GM23338 (cell line): ENCODE data around the gene PDE4D. TPM values are rescaled to one million over a fixed set of nuclear protein-coding genes. Genes with fewer than 3 reads are reported as not detected.

Experiments used
- ATAC-seq: fragments of 200-7000 bp; cut with Tn5 transposase; 3 replicates; pipeline ENCODE4 v1.9.1; 2020
- DNase-seq: peaks from one replicate; pipeline ENCODE4 v3.0.0-alpha.2; 2015; ENCODE audit warnings: low spot score
- H2AFZ ChIP-seq: fragments of 200-600 bp; sonication (generic); 2 replicates; pipeline ENCODE4 v1.8.0; 2016; ENCODE audit warnings: antibody characterized with exemption, mild to moderate bottlenecking, moderate library complexity
- H3F3A ChIP-seq: fragments of 200-600 bp; sonication (generic); replicated peaks from 2 replicates; pipeline ENCODE4 v1.8.0; 2017; ENCODE audit warnings: antibody characterized with exemption, mixed run types, low read depth
- H3K27ac ChIP-seq: fragments of 200-600 bp; sonication (generic); 2 replicates; pipeline ENCODE4 v1.6.1; 2016; ENCODE audit warnings: low read depth
- H3K27me3 ChIP-seq: fragments of 200-600 bp; sonication (generic); 2 replicates; pipeline ENCODE4 v1.8.0; 2016; ENCODE audit warnings: mild to moderate bottlenecking, mixed run types, moderate library complexity; ENCODE audit not compliant: insufficient read depth
- H3K36me3 ChIP-seq: fragments of 200-600 bp; sonication (generic); 2 replicates; pipeline ENCODE4 v1.8.0; 2016; ENCODE audit warnings: mild to moderate bottlenecking; ENCODE audit not compliant: insufficient read depth
- H3K4me1 ChIP-seq: fragments of 200-600 bp; sonication (generic); 2 replicates; pipeline ENCODE4 v1.8.0; 2016; ENCODE audit warnings: mild to moderate bottlenecking, moderate library complexity; ENCODE audit not compliant: insufficient read depth
- H3K4me2 ChIP-seq: fragments of 200-600 bp; sonication (generic); 2 replicates; pipeline ENCODE4 v1.7.1; 2017; ENCODE audit warnings: mixed run types
- H3K4me3 ChIP-seq: fragments of 200-600 bp; sonication (generic); 2 replicates; pipeline ENCODE4 v1.6.1; 2016; ENCODE audit warnings: mixed run types
- H3K79me2 ChIP-seq: fragments of 200-600 bp; sonication (generic); replicated peaks from 2 replicates; pipeline ENCODE4 v1.8.0; 2017; ENCODE audit warnings: mild to moderate bottlenecking; ENCODE audit not compliant: insufficient read depth
- H3K9me2 ChIP-seq: fragments of 200-600 bp; sonication (generic); 2 replicates; pipeline ENCODE4 v1.8.0; 2017; ENCODE audit not compliant: insufficient read depth
- H4K20me1 ChIP-seq: fragments of 200-600 bp; sonication (generic); replicated peaks from 2 replicates; pipeline ENCODE4 v1.8.0; 2017; ENCODE audit warnings: mild to moderate bottlenecking; ENCODE audit not compliant: insufficient read depth
- H3K27ac Mint-ChIP-seq: 2 replicates; pipeline ENCODE4 v1.8.0; 2020; ENCODE audit warnings: inconsistent platforms, mild to moderate bottlenecking, moderate library complexity, mixed read lengths
- H3K27me3 Mint-ChIP-seq: 3 replicates; pipeline ENCODE4 v1.8.0; 2022; ENCODE audit warnings: low read depth, mild to moderate bottlenecking, moderate library complexity, mixed read lengths, inconsistent platforms; ENCODE audit not compliant: insufficient read depth, poor library complexity
- H3K36me3 Mint-ChIP-seq: 3 replicates; pipeline ENCODE4 v1.8.0; 2021; ENCODE audit warnings: low read depth, mild to moderate bottlenecking, inconsistent platforms, moderate library complexity, mixed read lengths
- H3K4me1 Mint-ChIP-seq: 3 replicates; pipeline ENCODE4 v1.8.0; 2020; ENCODE audit warnings: mild to moderate bottlenecking, inconsistent platforms, mixed read lengths
- H3K4me3 Mint-ChIP-seq: 3 replicates; pipeline ENCODE4 v1.8.0; 2021; ENCODE audit warnings: moderate library complexity, mild to moderate bottlenecking, inconsistent platforms, mixed read lengths
- H3K9me3 Mint-ChIP-seq: 3 replicates; pipeline ENCODE4 v1.8.0; 2020; ENCODE audit warnings: moderate library complexity, mild to moderate bottlenecking, inconsistent platforms, mixed read lengths
- EZH2 ChIP-seq: fragments of 200-600 bp; sonication (generic); IDR thresholded peaks from one replicate; pipeline ENCODE4 v1.8.0; 2017; ENCODE audit warnings: antibody characterized with exemption, mild to moderate bottlenecking, low read depth; ENCODE audit not compliant: unreplicated experiment
- JUNB ChIP-seq: IDR thresholded peaks from one replicate; pipeline ENCODE4 v1.6.1; 2016; ENCODE audit warnings: antibody characterized with exemption; ENCODE audit not compliant: unreplicated experiment
- NANOG ChIP-seq: IDR thresholded peaks from 2 replicates; pipeline ENCODE4 v1.6.1; 2016; ENCODE audit warnings: antibody characterized with exemption, borderline replicate concordance
- POLR2AphosphoS5 ChIP-seq: IDR thresholded peaks from 2 replicates; pipeline ENCODE4 v1.6.1; 2016; ENCODE audit warnings: antibody characterized with exemption, low read depth
- ZNF114 ChIP-seq: fragments of 250-450 bp; sonication (Bioruptor Pico); IDR thresholded peaks from 2 replicates; pipeline ENCODE4 v1.5.0; 2020; ENCODE audit warnings: mild to moderate bottlenecking, moderate library complexity
- ZNF331 ChIP-seq: fragments of 250-450 bp; sonication (Bioruptor Pico); IDR thresholded peaks from 2 replicates; pipeline ENCODE4 v1.5.0; 2020; ENCODE audit warnings: low read depth, mild to moderate bottlenecking, moderate library complexity
- ZNF462 ChIP-seq: fragments of 250-450 bp; sonication (Bioruptor Pico); IDR thresholded peaks from 2 replicates; pipeline ENCODE4 v1.5.0; 2020; ENCODE audit warnings: mild to moderate bottlenecking, moderate library complexity
- polyA plus RNA-seq: library from polyadenylated mRNA; unstranded; fragments of >200 nt; fragmentation: Nextera tagmentation; extraction: Ambion mirVana; gene quantifications from 2 replicates; pipeline ENCODE4 v1.2.1, GENCODE V29; 2016
- total RNA-seq: library from RNA; depleted of rRNA; stranded (reverse); fragments of >200 nt; shearing (Covaris generic); gene quantifications from 2 replicates; pipeline ENCODE4 v1.2.3, GENCODE V29; 2014
- TF ChIP-seq, protein P1 (sequence below), 2 experiments: fragments of 200-600 bp in 1 of 2; sonication (generic) in 1 of 2; conservative IDR thresholded peaks; 2 replicates each; pipeline versions ENCODE4 v1.5.1 to v1.6.1; 2016 to 2017; ENCODE audit warnings: antibody characterized with exemption in 2 of 2, low read depth in 2 of 2, mild to moderate bottlenecking in 2 of 2, moderate library complexity in 1 of 2

The PDE4D gene
- total and polyA plus RNA-seq, 2 experiments from 2014 or later, result 2.1 to 4.7 TPM

GRCh38 chr5:59791617-59792016 lies 101.9 kb downstream of the PDE4D start (continued):
- TF ChIP-seq ZNF462 (no peak), ZNF114 (CRISPR knock-in tag) (no peak), JUNB (no peak), EZH2 (no peak), POLR2AphosphoS5 (no peak), NANOG (no peak)
- TF ChIP-seq, protein P1, sequence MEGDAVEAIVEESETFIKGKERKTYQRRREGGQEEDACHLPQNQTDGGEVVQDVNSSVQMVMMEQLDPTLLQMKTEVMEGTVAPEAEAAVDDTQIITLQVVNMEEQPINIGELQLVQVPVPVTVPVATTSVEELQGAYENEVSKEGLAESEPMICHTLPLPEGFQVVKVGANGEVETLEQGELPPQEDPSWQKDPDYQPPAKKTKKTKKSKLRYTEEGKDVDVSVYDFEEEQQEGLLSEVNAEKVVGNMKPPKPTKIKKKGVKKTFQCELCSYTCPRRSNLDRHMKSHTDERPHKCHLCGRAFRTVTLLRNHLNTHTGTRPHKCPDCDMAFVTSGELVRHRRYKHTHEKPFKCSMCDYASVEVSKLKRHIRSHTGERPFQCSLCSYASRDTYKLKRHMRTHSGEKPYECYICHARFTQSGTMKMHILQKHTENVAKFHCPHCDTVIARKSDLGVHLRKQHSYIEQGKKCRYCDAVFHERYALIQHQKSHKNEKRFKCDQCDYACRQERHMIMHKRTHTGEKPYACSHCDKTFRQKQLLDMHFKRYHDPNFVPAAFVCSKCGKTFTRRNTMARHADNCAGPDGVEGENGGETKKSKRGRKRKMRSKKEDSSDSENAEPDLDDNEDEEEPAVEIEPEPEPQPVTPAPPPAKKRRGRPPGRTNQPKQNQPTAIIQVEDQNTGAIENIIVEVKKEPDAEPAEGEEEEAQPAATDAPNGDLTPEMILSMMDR (conservative IDR thresholded peaks at IDR 0.05; ENCODE audit: low read depth in 2 of 2), result no peak

DNA sequence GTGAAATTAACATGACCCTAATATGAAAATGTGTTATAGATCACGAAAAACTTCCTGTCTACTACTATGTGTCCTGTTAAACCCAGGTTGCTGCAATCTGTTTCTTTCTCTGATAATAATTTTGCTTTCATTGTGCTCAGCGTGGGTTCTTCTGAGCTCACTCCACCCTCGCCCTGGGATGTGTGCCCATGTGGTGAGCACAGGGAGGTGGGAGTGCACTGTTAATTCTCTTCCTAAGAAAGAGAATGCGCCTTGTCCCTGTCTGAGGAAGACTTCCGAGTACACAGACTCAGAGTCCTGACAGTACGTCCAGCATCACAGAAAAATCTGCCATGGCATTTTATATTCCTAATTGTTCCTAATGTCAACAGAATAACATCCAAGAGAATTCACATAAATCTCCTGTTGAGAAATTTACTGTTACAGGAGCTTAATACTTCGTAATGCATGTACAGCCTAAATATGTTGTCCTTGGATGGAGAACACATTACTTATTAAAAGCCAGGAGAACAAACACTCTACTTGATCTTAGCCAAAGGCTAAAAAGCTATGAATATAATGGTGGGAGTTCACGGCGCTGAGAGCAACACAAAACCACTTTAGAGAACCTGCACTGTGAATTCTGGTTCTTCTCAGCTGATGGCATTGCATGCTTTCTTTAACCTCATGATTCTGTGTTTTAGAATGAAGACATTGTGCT lies 102.6 kb downstream of the PDE4D start:
- H3K36me3 Mint-ChIP-seq, result no peaks in the 10 kb centered on the region
- no peaks in the 10 kb centered on the region for H3K36me3 ChIP-seq
- DNase-seq (no peak), ATAC-seq (peak; percentile 56; the same call in 2 of the 3 replicates)
- no peaks in the 10 kb centered on the region for H3K9me2 ChIP-seq
- H3F3A ChIP-seq, result no peaks in the 10 kb centered on the region
- no peaks in the 10 kb centered on the region for H4K20me1 ChIP-seq
- H3K4me3 ChIP-seq, result no peak overlapping the region
- TF ChIP-seq ZNF331 (CRISPR knock-in tag), result no peak
- no peak overlapping the region for H3K4me3 Mint-ChIP-seq
- no peaks in the 10 kb centered on the region for H3K27me3 Mint-ChIP-seq
- H3K4me1 ChIP-seq, result peaks cover 11% of the 10 kb centered on the region; the same call in 1 of the 2 replicates
- H3K27ac Mint-ChIP-seq, result peak overlapping the region; percentile 5; the same call in 1 of the 2 replicates
- no peaks in the 10 kb centered on the region for H3K27me3 ChIP-seq
- H3K4me2 ChIP-seq, result no peak overlapping the region
- H2AFZ ChIP-seq, result peak overlapping the region; percentile 83
- no peaks in the 10 kb centered on the region for H3K9me3 Mint-ChIP-seq
- H3K79me2 ChIP-seq, result no peaks in the 10 kb centered on the region
- peaks cover 19% of the 10 kb centered on the region for H3K4me1 Mint-ChIP-seq
- no peak overlapping the region for H3K27ac ChIP-seq
